ENCODE measurements around the gene ANKMY1.

Gene ANKMY1

DNA sequence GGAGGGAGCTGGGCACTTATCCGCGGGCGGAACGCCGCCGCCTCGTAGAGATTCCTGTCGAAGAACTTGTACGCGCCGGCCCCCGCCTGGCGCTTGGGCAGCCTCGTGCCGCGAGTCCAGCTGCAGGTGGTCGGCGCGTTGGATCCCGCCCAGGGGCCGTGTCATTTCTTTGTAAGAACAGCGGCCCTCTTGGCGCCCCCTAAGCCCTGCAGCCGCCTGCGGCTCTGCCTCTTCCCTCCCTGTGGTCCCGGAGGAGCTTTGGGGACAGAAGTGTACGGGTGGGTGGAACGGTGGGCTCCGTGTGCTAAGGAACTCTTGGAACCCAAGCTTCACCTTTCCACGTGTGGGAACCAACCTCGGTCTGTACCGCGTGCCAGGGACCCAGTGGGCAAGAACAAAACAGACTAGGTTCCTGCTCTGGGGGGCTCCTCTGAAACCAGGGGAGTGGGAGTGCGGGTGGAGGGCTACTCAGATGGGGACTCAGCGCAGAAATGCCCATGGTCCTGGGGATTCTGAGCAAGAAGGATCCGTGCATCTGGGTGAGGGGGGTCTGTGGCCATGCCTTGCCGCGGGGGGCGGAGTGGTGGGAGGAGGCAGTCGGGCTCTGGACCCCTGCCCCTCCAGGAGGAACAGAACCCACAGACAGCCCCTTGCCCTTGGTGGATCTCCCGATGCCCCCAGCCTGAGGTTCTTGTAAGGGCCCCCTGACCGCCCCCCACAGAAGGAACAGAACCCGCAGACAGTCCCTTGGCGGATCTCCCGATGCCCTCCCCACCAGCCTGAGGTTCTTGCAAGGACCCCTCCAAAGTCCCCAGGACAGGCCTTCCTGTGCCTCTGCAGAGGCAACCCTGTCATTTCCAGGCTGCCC, 120.9 kb downstream of the ANKMY1 start:
- FAIRE-seq: no peak
- no peak for DNase-seq (ENCODE audit: low spot score)

- DNase-seq (ENCODE audit: low spot score) (no peak), FAIRE-seq (no peak)
These were observed 121.7 kb downstream of the ANKMY1 start for GRCh38 chr2:240435948-240436682.

DNA sequence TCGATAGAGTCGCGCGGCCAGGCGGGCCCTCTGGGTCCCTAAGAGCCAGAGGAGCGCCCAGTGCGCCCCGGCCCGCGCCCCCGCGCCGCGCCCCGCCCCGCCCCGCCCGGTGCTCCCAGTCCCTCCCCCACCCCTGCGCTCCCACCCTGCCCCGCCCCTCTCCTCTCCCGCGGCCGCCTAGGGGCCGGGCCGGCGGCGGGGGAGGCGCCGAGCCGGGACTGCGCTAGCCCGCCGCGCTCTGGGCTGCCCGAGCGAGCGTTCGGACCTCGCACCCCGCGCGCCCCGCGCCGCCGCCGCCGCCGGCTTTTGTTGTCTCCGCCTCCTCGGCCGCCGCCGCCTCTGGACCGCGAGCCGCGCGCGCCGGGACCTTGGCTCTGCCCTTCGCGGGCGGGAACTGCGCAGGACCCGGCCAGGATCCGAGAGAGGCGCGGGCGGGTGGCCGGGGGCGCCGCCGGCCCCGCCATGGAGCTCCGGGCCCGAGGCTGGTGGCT, 122.3 kb downstream of the ANKMY1 start, which contains the start of gene GPC1:
Gene GPC1 (plus strand): TSS at position 207 of the 491 bp plus-strand sequence. CDS start 256 bp downstream, at position 463.
- FAIRE-seq: no peak

DNA sequence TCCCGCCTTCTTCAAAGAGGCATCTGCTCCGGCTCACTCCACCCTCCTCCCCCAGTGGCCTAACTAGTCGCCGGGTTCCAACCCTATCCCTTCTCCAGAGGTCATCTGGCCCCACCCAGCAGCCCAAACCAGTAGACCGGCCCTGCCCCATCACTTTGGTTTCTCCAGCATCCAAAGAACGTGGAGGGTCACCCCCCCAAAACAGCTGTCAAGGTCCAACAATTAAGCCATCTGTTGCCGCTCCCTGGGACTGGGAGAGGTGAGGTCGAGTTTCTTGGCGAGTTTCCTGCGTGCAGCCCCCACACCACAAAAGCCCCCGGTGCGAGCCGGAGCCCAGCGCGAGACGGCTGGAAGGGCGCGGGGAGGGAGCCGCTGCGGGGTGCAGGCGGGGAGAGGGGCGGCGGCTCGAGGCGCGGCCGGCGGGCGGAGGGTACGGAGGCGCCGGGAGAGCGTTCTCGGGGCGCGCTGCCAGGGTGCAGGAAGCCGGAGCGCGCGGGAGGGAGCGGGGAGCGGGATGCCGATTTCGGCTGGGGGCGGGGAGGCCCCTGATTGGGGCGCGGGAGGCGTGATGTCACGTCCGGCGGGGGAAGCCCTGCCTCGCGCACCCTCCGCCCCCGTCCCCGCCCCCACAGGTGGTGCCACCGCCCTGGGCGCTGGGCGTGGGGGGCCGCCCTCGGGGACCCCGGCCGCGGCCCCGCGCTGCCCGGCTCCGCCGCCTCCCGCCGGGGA, 122.9 kb downstream of the ANKMY1 start:
- FAIRE-seq (no peak), DNase-seq (ENCODE audit: low spot score) (peak; percentile 56)

More for the DNA sequence above, 122.3 kb downstream of the ANKMY1 start, which contains the start of gene GPC1:
- DNase-seq (ENCODE audit: low spot score): peak; percentile 61

- DNase-seq (ENCODE audit: low spot score) (peak; percentile 87), FAIRE-seq (peak; percentile 84)
These were observed 123.6 kb downstream of the ANKMY1 start for GRCh38 chr2:240433973-240434727.

- DNase-seq (ENCODE audit: low spot score) (no peak), FAIRE-seq (no peak)
These were observed 124.7 kb downstream of the ANKMY1 start for GRCh38 chr2:240432820-240433801.

DNA sequence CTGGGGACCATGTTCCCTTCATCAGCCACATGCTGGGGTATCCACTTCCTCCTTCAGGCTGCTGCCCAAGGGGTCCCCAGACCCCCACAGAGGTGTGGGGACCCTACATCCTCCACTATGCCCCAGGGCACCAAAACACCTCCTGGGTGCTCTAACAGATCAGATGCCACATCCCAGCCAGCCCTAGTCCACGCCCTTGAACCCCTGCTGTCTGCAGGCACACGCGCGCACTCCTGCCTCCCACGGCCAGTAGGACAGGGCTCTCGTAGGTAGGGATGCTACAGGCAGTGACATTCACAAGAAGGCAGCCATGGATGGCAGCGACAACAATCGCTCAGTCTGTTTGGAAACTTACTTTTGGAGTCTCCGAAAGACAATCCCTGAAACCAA, 125.4 kb downstream of the ANKMY1 start:
- no peak for DNase-seq (ENCODE audit: low spot score)
- FAIRE-seq: no peak

GRCh38 chr2:240431661-240432424, 125.9 kb downstream of the ANKMY1 start:
- DNase-seq (ENCODE audit: low spot score): no peak
- no peak for FAIRE-seq

- FAIRE-seq (no peak), DNase-seq (ENCODE audit: low spot score) (no peak)
These were observed 126.5 kb downstream of the ANKMY1 start for GRCh38 chr2:240431271-240431660.

DNA sequence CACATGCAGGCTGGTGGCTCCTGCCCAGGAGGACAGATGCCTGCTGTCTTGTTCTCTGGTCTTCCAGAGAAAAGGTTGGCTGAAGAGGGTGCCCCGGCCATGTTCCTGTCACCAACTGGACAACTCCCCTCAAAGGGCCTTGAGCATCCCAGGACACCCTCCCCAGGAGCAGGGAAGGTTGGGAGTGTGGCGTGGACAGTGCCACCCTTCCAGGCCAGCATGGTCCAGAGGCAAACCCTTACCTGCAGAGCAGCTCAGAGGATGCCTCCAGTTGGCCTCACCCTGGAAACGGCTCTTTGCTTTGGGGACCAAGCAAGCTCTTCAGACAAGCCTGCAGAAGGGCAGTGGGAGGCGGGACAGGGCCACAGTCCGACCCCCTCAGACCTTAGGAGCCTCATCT, 127.2 kb downstream of the ANKMY1 start:
- no peak for DNase-seq (ENCODE audit: low spot score)
- FAIRE-seq: no peak

GRCh38 chr2:240429872-240430491, 127.8 kb downstream of the ANKMY1 start:
- no peak for FAIRE-seq
- DNase-seq (ENCODE audit: low spot score): no peak
